ENCODE measurements around the gene MYCT1.
"Not testable (repeated sequence)": the region's sequence is repeated elsewhere in the genome, so short reads cannot be mapped to it uniquely, and the experiment has no call there.

The MYCT1 gene

DNA sequence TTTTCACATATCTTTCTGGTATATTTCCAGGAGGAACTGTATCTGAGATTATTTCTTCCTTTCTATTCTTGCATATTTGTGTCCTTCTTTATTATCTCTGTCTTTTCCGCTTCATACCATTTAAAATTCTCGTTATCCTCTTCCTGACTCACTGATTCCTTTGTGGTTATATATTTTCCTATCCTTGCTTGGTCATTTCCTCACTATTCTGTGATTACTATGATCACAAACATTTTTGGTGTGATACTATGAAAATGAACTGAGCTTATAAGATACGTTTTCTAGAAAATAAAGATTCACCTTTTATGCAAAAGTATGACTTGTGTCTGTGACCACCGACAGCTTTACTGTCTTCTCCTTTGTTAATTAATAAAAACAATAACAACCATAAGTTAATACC lies 26.5 kb upstream of the MYCT1 start:
- TF ChIP-seq, protein P1, sequence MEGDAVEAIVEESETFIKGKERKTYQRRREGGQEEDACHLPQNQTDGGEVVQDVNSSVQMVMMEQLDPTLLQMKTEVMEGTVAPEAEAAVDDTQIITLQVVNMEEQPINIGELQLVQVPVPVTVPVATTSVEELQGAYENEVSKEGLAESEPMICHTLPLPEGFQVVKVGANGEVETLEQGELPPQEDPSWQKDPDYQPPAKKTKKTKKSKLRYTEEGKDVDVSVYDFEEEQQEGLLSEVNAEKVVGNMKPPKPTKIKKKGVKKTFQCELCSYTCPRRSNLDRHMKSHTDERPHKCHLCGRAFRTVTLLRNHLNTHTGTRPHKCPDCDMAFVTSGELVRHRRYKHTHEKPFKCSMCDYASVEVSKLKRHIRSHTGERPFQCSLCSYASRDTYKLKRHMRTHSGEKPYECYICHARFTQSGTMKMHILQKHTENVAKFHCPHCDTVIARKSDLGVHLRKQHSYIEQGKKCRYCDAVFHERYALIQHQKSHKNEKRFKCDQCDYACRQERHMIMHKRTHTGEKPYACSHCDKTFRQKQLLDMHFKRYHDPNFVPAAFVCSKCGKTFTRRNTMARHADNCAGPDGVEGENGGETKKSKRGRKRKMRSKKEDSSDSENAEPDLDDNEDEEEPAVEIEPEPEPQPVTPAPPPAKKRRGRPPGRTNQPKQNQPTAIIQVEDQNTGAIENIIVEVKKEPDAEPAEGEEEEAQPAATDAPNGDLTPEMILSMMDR (IDR thresholded peaks at IDR 0.05; ENCODE audit: low read depth, low read length), result no peak
- TF ChIP-seq, protein P2, sequence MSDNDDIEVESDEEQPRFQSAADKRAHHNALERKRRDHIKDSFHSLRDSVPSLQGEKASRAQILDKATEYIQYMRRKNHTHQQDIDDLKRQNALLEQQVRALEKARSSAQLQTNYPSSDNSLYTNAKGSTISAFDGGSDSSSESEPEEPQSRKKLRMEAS (IDR thresholded peaks at IDR 0.05; ENCODE audit: low read depth, low read length), result no peak
- TF ChIP-seq MYC (IDR thresholded peaks at IDR 0.05; ENCODE audit: low read depth, low read length), result no peak
- no peak for DNase-seq (ENCODE audit: low read depth)

DNA sequence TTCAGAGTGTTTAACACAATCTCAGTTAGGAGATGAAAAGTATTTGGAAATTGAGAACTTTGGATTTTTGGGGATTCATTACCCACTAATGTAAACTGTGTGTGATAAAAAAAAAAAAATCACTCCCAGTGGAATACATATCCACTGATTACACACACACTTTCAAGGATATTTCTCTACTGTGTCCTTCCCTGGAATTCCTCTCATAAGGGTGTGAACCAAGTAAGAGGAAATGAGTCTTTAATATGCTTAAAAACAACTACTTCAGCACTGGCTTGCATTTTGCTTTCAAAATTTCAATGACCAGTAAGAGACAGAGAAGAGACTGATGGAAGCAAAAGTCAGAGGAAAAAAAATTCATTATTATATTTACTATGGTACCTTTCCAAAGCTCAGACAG lies 24.5 kb upstream of the MYCT1 start:
- no peak for TF ChIP-seq POLR2A (IDR thresholded peaks at IDR 0.05; ENCODE audit: extremely low read depth, insufficient read length)
- TF ChIP-seq, protein P2 (IDR thresholded peaks at IDR 0.05; ENCODE audit: low read depth, low read length), result no peak
- no peak for DNase-seq (ENCODE audit: low read depth)
- no peak overlapping the region for H3K4me3 ChIP-seq (ENCODE audit: low read depth, low read length)

More for the DNA sequence above, 26.5 kb upstream of the MYCT1 start:
- no peak overlapping the region for H3K4me3 ChIP-seq (ENCODE audit: low read depth, low read length)

DNA sequence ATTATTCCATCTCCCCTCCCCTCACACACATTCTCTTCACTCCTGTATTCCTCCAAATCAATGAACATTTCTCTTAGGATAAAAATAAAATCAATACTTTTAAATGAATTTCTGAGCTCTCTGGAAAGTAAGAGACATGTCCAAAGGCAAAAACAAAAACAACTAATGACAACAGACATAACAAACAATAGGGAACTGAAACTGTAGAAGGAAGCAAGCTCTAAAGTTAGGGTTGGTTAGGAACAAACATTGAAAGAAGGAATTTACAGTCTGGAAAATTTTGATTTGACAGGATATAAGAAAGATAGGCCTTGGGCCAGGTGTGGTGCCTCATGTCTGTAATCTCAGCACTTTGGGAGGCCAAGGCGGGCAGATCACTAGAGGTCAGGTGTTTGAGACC lies 17.5 kb upstream of the MYCT1 start:
- H3K4me3 ChIP-seq (ENCODE audit: low read depth, low read length), result no peak overlapping the region
- DNase-seq (ENCODE audit: low read depth), result no peak
- TF ChIP-seq MYC (IDR thresholded peaks at IDR 0.05; ENCODE audit: low read depth, low read length) (no peak), POLR2A (IDR thresholded peaks at IDR 0.05; ENCODE audit: extremely low read depth, insufficient read length) (no peak)
- TF ChIP-seq, protein P2 (IDR thresholded peaks at IDR 0.05; ENCODE audit: low read depth, low read length), result no peak
- TF ChIP-seq, protein P1 (IDR thresholded peaks at IDR 0.05; ENCODE audit: low read depth, low read length), result no peak

DNA sequence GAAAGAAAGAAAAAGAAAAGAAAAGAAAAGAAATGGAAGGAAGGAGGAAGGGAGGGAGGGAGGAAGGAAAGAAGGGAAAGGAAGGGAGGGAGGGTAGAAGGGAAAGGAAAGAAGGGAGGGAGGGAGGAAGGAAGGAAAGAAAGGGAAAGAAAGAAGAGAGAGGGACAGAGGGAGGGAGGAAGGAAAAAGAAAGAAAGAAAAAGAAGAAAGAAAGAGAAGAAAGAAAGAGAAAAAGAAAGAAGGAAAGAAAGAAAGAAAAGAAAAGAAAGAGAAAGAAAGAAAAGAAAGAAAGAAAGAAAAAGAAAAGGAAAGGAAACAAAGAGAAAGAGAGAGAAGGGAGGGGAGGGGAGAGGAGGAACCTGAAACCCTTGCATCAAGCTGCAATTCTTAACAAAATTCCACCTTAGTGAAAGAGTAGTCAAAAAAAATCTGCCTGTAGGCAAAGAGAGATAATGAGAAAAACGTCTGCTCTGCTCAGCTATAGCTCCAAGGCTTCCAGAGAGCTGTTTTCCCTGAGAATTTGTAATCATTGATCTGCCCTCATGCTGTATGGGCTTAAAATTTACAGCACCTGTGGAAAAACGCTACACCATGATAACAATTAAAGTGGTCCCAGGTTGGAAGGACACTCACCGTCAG lies 16.7 kb upstream of the MYCT1 start:
- H3K4me3 ChIP-seq (ENCODE audit: low read depth, low read length), result no peak overlapping the region
- no peak for DNase-seq (ENCODE audit: low read depth)
- no peak for TF ChIP-seq MYC (IDR thresholded peaks at IDR 0.05; ENCODE audit: low read depth, low read length)
- TF ChIP-seq, protein P2 (IDR thresholded peaks at IDR 0.05; ENCODE audit: low read depth, low read length), result no peak
- TF ChIP-seq, protein P1 (IDR thresholded peaks at IDR 0.05; ENCODE audit: low read depth, low read length), result no peak
- no peak for TF ChIP-seq POLR2A (IDR thresholded peaks at IDR 0.05; ENCODE audit: extremely low read depth, insufficient read length)

DNA sequence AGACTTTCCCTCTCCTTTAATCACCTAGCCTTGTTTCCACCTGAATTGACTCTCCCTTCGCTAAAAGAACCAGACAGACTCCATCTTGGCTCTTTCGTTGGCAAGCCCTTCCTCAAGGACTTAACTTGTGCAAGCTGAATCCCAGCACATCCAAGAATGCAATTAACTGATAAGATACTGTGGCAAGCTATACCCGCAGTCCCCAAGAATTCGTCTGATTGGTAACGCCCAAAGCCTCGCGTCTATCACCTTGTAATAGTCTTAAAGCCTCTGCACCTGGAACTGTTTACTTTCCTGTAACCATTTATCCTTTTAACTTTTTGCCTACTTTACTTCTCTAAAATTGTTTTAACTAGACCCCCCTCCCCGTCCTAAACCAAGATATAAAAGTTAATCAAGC lies 15.6 kb upstream of the MYCT1 start:
- DNase-seq (ENCODE audit: low read depth), result no peak
- TF ChIP-seq POLR2A (IDR thresholded peaks at IDR 0.05; ENCODE audit: extremely low read depth, insufficient read length), result no peak
- TF ChIP-seq, protein P1 (IDR thresholded peaks at IDR 0.05; ENCODE audit: low read depth, low read length), result no peak
- TF ChIP-seq, protein P2 (IDR thresholded peaks at IDR 0.05; ENCODE audit: low read depth, low read length), result no peak
- no peak for TF ChIP-seq MYC (IDR thresholded peaks at IDR 0.05; ENCODE audit: low read depth, low read length)
- H3K4me3 ChIP-seq (ENCODE audit: low read depth, low read length), result no peak overlapping the region

DNA sequence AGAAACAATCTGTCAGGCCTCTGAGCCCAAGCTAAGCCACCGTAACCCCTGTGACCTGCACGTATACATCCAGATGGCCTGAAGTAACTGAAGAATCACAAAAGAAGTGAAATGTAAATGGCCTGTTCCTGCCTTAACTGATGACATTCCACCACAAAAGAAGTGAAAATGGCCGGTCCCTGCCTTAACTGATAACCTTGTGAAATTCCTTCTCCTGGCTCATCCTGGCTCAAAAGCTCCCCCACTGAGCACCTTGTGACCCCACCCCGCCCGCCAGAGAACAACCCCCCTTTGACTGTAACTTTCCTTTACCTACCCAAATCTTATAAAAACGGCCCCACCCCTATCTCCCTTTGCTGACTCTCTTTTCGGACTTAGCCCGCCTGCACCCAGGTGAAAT lies 14.8 kb upstream of the MYCT1 start:
- not testable (repeated sequence) for DNase-seq (ENCODE audit: low read depth); H3K4me3 ChIP-seq (ENCODE audit: low read depth, low read length)

DNA sequence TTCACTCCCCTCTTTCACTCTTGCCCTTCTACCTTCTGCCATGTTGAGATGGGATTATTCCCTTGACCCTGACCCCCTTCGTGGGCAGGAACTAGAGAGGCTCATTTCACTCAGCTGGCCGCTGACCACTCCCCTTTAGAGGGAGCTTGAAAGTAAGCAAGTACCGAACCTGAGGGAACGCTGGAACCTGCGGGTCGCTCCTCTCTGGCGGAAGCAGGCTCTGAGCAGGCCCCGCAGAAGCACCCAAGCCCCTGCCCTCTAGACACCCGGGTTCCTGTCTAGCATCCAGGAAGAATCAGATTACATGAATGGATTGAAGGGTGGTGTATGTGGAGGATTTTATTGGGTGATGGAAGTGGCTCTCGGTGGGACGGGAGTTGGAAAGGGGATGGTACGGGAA lies 11.9 kb upstream of the MYCT1 start:
- TF ChIP-seq MYC (IDR thresholded peaks at IDR 0.05; ENCODE audit: low read depth, low read length) (no peak), POLR2A (IDR thresholded peaks at IDR 0.05; ENCODE audit: extremely low read depth, insufficient read length) (no peak)
- TF ChIP-seq, protein P2 (IDR thresholded peaks at IDR 0.05; ENCODE audit: low read depth, low read length), result no peak
- TF ChIP-seq, protein P1 (IDR thresholded peaks at IDR 0.05; ENCODE audit: low read depth, low read length), result no peak
- DNase-seq (ENCODE audit: low read depth), result no peak
- no peak overlapping the region for H3K4me3 ChIP-seq (ENCODE audit: low read depth, low read length)
